ENCODE data around the gene CDC5L. TPM values are rescaled to one million over a fixed set of nuclear protein-coding genes. Genes with fewer than 3 reads are reported as not detected.

The CDC5L gene
- polyA plus RNA-seq, 1 of the 3 experiments (the other 2 are of a cell fraction) = 6.0 TPM

GRCh38 chr6:44495036-44495901 lies 107.8 kb downstream of the CDC5L start:
- Histone ChIP-seq H3K9me2 (no peaks in the 10 kb centered on the region), H4K20me1 (ENCODE audit: insufficient read depth) (no peaks in the 10 kb centered on the region), H3F3A (replicated peaks; ENCODE audit: insufficient read depth) (peaks cover 8% of the 10 kb centered on the region), H3K27ac (ENCODE audit: low read depth in 2 of 2, low read length in 1 of 2) (no peak overlapping the region), H3K4me1 (ENCODE audit: control insufficient read depth in 1 of 2, insufficient read depth in 2 of 2, low read depth in 1 of 2, low read length in 1 of 2) (peaks cover 0 to 18% of the 10 kb centered on the region in 2 experiments; a peak in 2 of 4 replicates), H3K36me3 (replicated peaks in 1 of 2; ENCODE audit: control insufficient read depth in 1 of 2, insufficient read depth in 2 of 2, low read length in 1 of 2) (no peaks in the 10 kb centered on the region), H3K27me3 (ENCODE audit: insufficient read depth) (no peaks in the 10 kb centered on the region), H2AFZ (ENCODE audit: low read depth) (no peak overlapping the region), H3K4me2 (no peak overlapping the region), H3K9me3 (no peaks in the 10 kb centered on the region), H3K9ac (no peak overlapping the region), H3K4me3 (ENCODE audit: low read depth in 2 of 2, low read length in 1 of 2) (no peak overlapping the region), H3K79me2 (ENCODE audit: insufficient read depth) (no peaks in the 10 kb centered on the region)
- 75% methylated on average over 12 of the region's 16 CpGs for WGBS (ENCODE audit: low lambda C conversion rate)
- POLR2A ChIA-PET = no interaction called here
- TF ChIP-seq CTCF (IDR thresholded peaks at IDR 0.05) (no peak), GATA2 (CRISPR knock-in tag; IDR thresholded peaks at IDR 0.05) (no peak), RCOR1 (IDR thresholded peaks at IDR 0.05; ENCODE audit: low read length) (no peak), ELF1 (IDR thresholded peaks at IDR 0.05) (no peak), EP300 (IDR thresholded peaks at IDR 0.05; ENCODE audit: borderline replicate concordance in 1 of 2, low read depth in 1 of 2, low read length in 1 of 2) (no peak)
- TF ChIP-seq, protein P1, sequence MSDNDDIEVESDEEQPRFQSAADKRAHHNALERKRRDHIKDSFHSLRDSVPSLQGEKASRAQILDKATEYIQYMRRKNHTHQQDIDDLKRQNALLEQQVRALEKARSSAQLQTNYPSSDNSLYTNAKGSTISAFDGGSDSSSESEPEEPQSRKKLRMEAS (IDR thresholded peaks at IDR 0.05; ENCODE audit: low read depth) = no peak
- CTCF ChIA-PET = interaction anchor here (0.7 to 3.5 kb wide), 3 partner anchors 19 to 25 kb away, joined by 4 to 20 read pairs (median 4); no protein-coding TSS in a partner anchor
- DNase-seq = no peak

GRCh38 chr6:44496665-44497369 lies 109.3 kb downstream of the CDC5L start:
- no peak overlapping the region for H3K27ac ChIP-seq (ENCODE audit: low read depth in 2 of 2, low read length in 1 of 2)
- H3K79me2 ChIP-seq (ENCODE audit: insufficient read depth) = no peaks in the 10 kb centered on the region
- H3K36me3 ChIP-seq (replicated peaks in 1 of 2; ENCODE audit: control insufficient read depth in 1 of 2, insufficient read depth in 2 of 2, low read length in 1 of 2) = no peaks in the 10 kb centered on the region
- H3K4me2 ChIP-seq = no peak overlapping the region
- POLR2A ChIA-PET = no interaction called here
- no peaks in the 10 kb centered on the region for H3F3A ChIP-seq (replicated peaks; ENCODE audit: insufficient read depth)
- CTCF ChIA-PET = interaction anchor here (1.2 to 3.5 kb wide), 2 partner anchors 21 to 27 kb away, joined by 4 to 20 read pairs; no protein-coding TSS in a partner anchor
- no peaks in the 10 kb centered on the region for H3K27me3 ChIP-seq (ENCODE audit: insufficient read depth)
- peaks cover 0 to 5% of the 10 kb centered on the region in 2 experiments; a peak in 1 of 4 replicates for H3K4me1 ChIP-seq (ENCODE audit: control insufficient read depth in 1 of 2, insufficient read depth in 2 of 2, low read depth in 1 of 2, low read length in 1 of 2)
- no peak overlapping the region for H3K4me3 ChIP-seq (ENCODE audit: low read depth in 2 of 2, low read length in 1 of 2)
- H3K9me2 ChIP-seq = no peaks in the 10 kb centered on the region
- H4K20me1 ChIP-seq (ENCODE audit: insufficient read depth) = no peaks in the 10 kb centered on the region
- no peak overlapping the region for H2AFZ ChIP-seq (ENCODE audit: low read depth)
- 59% methylated on average over 7 of the region's 9 CpGs for WGBS (ENCODE audit: low lambda C conversion rate)
- H3K9ac ChIP-seq = no peak overlapping the region
- DNase-seq = no peak
- no peaks in the 10 kb centered on the region for H3K9me3 ChIP-seq
- TF ChIP-seq, protein P1 (IDR thresholded peaks at IDR 0.05; ENCODE audit: low read depth) = no peak
- no peak for TF ChIP-seq GATA2 (CRISPR knock-in tag; IDR thresholded peaks at IDR 0.05)
- TF ChIP-seq RXRA (IDR thresholded peaks at IDR 0.05; ENCODE audit: borderline replicate concordance, low read depth) = no peak
- no peak for TF ChIP-seq FOSL2 (IDR thresholded peaks at IDR 0.05; ENCODE audit: borderline replicate concordance, low read depth)
- no peak for TF ChIP-seq MXI1 (IDR thresholded peaks at IDR 0.05; ENCODE audit: low read depth, low read length)
- no peak for TF ChIP-seq TAF1 (IDR thresholded peaks at IDR 0.05; ENCODE audit: borderline replicate concordance, low read depth, low read length)
- no peak for TF ChIP-seq CTCF (IDR thresholded peaks at IDR 0.05)
- no peak for TF ChIP-seq CHD2 (IDR thresholded peaks at IDR 0.05; ENCODE audit: low read length, partially characterized antibody)
- TF ChIP-seq RFX5 (IDR thresholded peaks at IDR 0.05; ENCODE audit: low read length) = no peak
- TF ChIP-seq, protein P2, sequence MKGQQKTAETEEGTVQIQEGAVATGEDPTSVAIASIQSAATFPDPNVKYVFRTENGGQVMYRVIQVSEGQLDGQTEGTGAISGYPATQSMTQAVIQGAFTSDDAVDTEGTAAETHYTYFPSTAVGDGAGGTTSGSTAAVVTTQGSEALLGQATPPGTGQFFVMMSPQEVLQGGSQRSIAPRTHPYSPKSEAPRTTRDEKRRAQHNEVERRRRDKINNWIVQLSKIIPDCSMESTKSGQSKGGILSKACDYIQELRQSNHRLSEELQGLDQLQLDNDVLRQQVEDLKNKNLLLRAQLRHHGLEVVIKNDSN (IDR thresholded peaks at IDR 0.05; ENCODE audit: borderline replicate concordance, low read depth) = no peak
- TF ChIP-seq EP300 (IDR thresholded peaks at IDR 0.05; ENCODE audit: borderline replicate concordance in 1 of 2, low read depth in 1 of 2, low read length in 1 of 2) = no peak
- no peak for TF ChIP-seq EZH2phosphoT487 (IDR thresholded peaks at IDR 0.05; ENCODE audit: borderline replicate concordance, low read depth)
- no peak for TF ChIP-seq FOXM1 (IDR thresholded peaks at IDR 0.05; ENCODE audit: low read depth)
- no peak for TF ChIP-seq YY1 (IDR thresholded peaks at IDR 0.05; ENCODE audit: low read depth)

Measured in SK-N-SH (cell line).